ENCODE measurements around the gene GFY. TPM values are rescaled to one million over a fixed set of nuclear protein-coding genes. Genes with fewer than 3 reads are reported as not detected.

The GFY gene
- total and polyA plus RNA-seq, 9 of the 15 experiments (the other 6 are each of a cell fraction or from before 2014, with no cell fraction given) = 0.06 to 0.40 (median 0.19) TPM; not detected in 3

GRCh38 chr19:49443366-49444099 is 18.3 kb downstream of the GFY start (continued):
- TF ChIP-seq CBFB (CRISPR knock-in tag; IDR thresholded peaks at IDR 0.05) (peak; percentile 86; the same call in 1 of the 2 replicates), NCOA4 (IDR thresholded peaks at IDR 0.05; ENCODE audit: partially characterized antibody) (no peak), HNRNPH1 (optimal IDR thresholded peaks at IDR 0.05; ENCODE audit: low read depth, low read length) (no peak), HSF4 (CRISPR knock-in tag; IDR thresholded peaks at IDR 0.05; ENCODE audit: borderline replicate concordance) (no peak), ATF1 (CRISPR knock-in tag; IDR thresholded peaks at IDR 0.05) (no peak), ATF1 (tag; IDR thresholded peaks at IDR 0.05) (peak; percentile 80), NBN (IDR thresholded peaks at IDR 0.05; ENCODE audit: low read depth) (peak; percentile 47; the same call in 1 of the 2 replicates), EWSR1 (IDR thresholded peaks at IDR 0.05; ENCODE audit: borderline replicate concordance, low read depth, partially characterized antibody) (no peak), TCF3 (CRISPR knock-in tag; IDR thresholded peaks at IDR 0.05) (no peak; the same call in 1 of the 2 replicates), SIRT6 (IDR thresholded peaks at IDR 0.05; ENCODE audit: low read depth, low read length) (no peak), SMARCC2 (IDR thresholded peaks at IDR 0.05; ENCODE audit: low read depth) (no peak), ZNF561 (CRISPR knock-in tag; conservative IDR thresholded peaks at IDR 0.05) (no peak), CLOCK (CRISPR knock-in tag; IDR thresholded peaks at IDR 0.05; ENCODE audit: borderline replicate concordance) (no peak), ZNF124 (CRISPR knock-in tag; IDR thresholded peaks at IDR 0.05) (no peak), RFX7 (CRISPR knock-in tag; IDR thresholded peaks at IDR 0.05) (no peak), XRCC3 (IDR thresholded peaks at IDR 0.05) (no peak), ZNF263 (CRISPR knock-in tag; IDR thresholded peaks at IDR 0.05; ENCODE audit: borderline replicate concordance) (no peak; the same call in 1 of the 2 replicates), CHAMP1 (IDR thresholded peaks at IDR 0.05) (no peak), PYGO2 (tag; IDR thresholded peaks at IDR 0.05) (no peak), MEIS2 (IDR thresholded peaks at IDR 0.05; ENCODE audit: partially characterized antibody) (no peak), TCF15 (CRISPR knock-in tag; IDR thresholded peaks at IDR 0.05) (no peak), RCOR1 (IDR thresholded peaks at IDR 0.05; ENCODE audit: borderline replicate concordance in 1 of 2, low read depth in 2 of 2, low read length in 2 of 2) (no peak; a peak in 2 of 4 replicates), NFATC3 (IDR thresholded peaks at IDR 0.05) (no peak), RBM34 (IDR thresholded peaks at IDR 0.05; ENCODE audit: borderline replicate concordance, insufficient read depth, low read length) (no peak)
